ENCODE measurements around the gene DCAF10. TPM values are rescaled to one million over a fixed set of nuclear protein-coding genes. Genes with fewer than 3 reads are reported as not detected.
A peak's percentile ranks its signal among the peaks of the same experiment; 100 is the strongest.

DCAF10 gene
- total RNA-seq, 1 experiment from 2014 or later = 11.8 TPM

DNA sequence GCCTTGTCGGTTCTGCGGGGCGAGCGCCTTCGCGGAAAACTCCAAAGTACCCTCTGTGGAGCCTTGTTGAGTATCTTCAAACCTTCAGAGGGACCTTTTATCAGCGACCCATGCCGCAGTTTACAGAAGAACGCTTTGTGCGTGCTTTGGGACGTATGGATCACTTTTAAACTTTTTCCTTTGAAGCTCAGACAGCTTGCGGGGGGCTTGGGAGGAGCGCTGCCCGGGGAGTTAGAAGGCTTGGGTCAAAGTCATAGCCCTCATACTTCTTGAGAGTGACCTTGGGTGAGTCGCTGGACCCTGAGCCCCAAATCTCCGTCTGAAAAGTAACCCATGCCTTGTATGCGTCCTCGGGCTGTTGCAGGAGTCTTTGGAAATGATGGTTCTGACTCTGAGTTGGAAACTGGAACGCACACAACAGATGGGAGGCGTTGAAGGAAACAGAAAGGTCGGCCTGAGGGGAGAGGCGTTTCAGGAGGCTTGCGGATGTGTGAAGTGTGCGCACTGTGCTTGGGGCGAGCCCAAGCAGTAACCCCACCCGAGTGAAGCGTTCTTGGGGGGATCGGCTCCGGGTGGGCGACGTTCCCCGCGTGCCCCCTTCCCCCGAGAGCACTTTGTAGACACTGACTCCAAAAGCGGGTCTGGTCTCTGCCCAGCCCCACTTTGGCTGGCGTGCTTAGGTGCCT lies 104.0 kb downstream of the DCAF10 start:
- Histone ChIP-seq H2AFZ (ENCODE audit: low read length) (peak overlapping the region; percentile 94), H3K36me3 (ENCODE audit: low read depth, low read length) (no peaks in the 10 kb centered on the region), H3K9me3 (ENCODE audit: low read length) (no peaks in the 10 kb centered on the region), H3F3A (ENCODE audit: low read length, unreplicated experiment) (no peaks in the 10 kb centered on the region), H3K79me2 (ENCODE audit: low read length) (peaks cover 32% of the 10 kb centered on the region), H3K4me1 (ENCODE audit: insufficient read depth, low read length) (peaks cover 25% of the 10 kb centered on the region), H3K27ac (ENCODE audit: low read length) (peak overlapping the region; percentile 71), H3K27me3 (ENCODE audit: low read length) (no peaks in the 10 kb centered on the region), H3K9ac (ENCODE audit: low read length) (peak overlapping the region; percentile 88), H3K9me2 (replicated peaks; ENCODE audit: low read length) (no peaks in the 10 kb centered on the region), H3K4me3 (ENCODE audit: low read length) (peak overlapping the region; percentile 93), H4K20me1 (ENCODE audit: low read length) (peaks cover 11% of the 10 kb centered on the region; the same call in 1 of the 2 replicates), H3K4me2 (ENCODE audit: low read length) (peak overlapping the region; percentile 96)
- ATAC-seq (no peak), DNase-seq (no peak)
- POLR2A ChIA-PET (ENCODE audit: unreplicated experiment) = no interaction called here
- CTCF ChIA-PET = no interaction called here
- BruUV-seq (replicated peaks) = TSS peak; percentile 80
- intact Hi-C loops (cut with micrococcal nuclease) = loop anchor here (10.0 kb wide), 1 partner anchor 420 kb away; the partner anchor contains the start of gene POLR1E
- no peak for TF ChIP-seq EZH2 (IDR thresholded peaks at IDR 0.05; ENCODE audit: low read length, unreplicated experiment)
- no peak for TF ChIP-seq EZH2phosphoT487 (IDR thresholded peaks at IDR 0.05; ENCODE audit: borderline replicate concordance, low read length)
- TF ChIP-seq, protein P1, sequence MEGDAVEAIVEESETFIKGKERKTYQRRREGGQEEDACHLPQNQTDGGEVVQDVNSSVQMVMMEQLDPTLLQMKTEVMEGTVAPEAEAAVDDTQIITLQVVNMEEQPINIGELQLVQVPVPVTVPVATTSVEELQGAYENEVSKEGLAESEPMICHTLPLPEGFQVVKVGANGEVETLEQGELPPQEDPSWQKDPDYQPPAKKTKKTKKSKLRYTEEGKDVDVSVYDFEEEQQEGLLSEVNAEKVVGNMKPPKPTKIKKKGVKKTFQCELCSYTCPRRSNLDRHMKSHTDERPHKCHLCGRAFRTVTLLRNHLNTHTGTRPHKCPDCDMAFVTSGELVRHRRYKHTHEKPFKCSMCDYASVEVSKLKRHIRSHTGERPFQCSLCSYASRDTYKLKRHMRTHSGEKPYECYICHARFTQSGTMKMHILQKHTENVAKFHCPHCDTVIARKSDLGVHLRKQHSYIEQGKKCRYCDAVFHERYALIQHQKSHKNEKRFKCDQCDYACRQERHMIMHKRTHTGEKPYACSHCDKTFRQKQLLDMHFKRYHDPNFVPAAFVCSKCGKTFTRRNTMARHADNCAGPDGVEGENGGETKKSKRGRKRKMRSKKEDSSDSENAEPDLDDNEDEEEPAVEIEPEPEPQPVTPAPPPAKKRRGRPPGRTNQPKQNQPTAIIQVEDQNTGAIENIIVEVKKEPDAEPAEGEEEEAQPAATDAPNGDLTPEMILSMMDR (conservative IDR thresholded peaks at IDR 0.05; ENCODE audit: low read depth, low read length) = no peak; the same call in 1 of the 2 replicates

DNA sequence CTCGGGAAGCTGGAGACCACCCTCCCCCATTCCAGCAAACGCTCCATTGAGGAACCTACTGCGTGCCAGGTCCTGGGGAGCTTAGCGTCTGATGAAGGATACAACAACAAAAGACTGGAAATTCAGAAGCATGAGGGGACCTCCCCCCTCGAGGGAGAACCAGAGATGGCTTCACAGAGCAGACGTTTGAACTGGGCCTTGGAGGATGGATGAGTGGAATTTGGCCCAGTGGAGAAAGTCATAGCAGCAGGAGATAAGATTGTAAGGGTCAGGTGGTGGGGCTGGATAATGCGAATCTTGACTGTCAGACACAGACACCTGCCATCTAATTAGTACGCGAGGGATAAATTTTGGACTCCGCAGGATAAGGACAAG lies 104.5 kb downstream of the DCAF10 start:
- Histone ChIP-seq H3K27ac (ENCODE audit: low read length) (no peak overlapping the region), H3K4me3 (ENCODE audit: low read length) (0 out of 2 replicates have a peak overlapping the region, but pooled peaks have one; percentile 93), H3K79me2 (ENCODE audit: low read length) (peaks cover 32% of the 10 kb centered on the region), H3K9me3 (ENCODE audit: low read length) (no peaks in the 10 kb centered on the region), H3K36me3 (ENCODE audit: low read depth, low read length) (no peaks in the 10 kb centered on the region), H3F3A (ENCODE audit: low read length, unreplicated experiment) (no peaks in the 10 kb centered on the region), H3K4me1 (ENCODE audit: insufficient read depth, low read length) (peaks cover 25% of the 10 kb centered on the region), H3K27me3 (ENCODE audit: low read length) (no peaks in the 10 kb centered on the region), H4K20me1 (ENCODE audit: low read length) (peaks cover 11% of the 10 kb centered on the region; the same call in 1 of the 2 replicates), H2AFZ (ENCODE audit: low read length) (no peak overlapping the region), H3K9me2 (replicated peaks; ENCODE audit: low read length) (no peaks in the 10 kb centered on the region), H3K4me2 (ENCODE audit: low read length) (peak overlapping the region; percentile 96), H3K9ac (ENCODE audit: low read length) (no peak overlapping the region)
- ChIA-PET CTCF (no interaction called here), POLR2A (ENCODE audit: unreplicated experiment) (no interaction called here)
- BruUV-seq (replicated peaks) = no TSS peak
- intact Hi-C loops (cut with micrococcal nuclease) = loop anchor here (10.0 kb wide), 1 partner anchor 420 kb away; the partner anchor contains the start of gene POLR1E
- TF ChIP-seq, protein P1 (conservative IDR thresholded peaks at IDR 0.05; ENCODE audit: low read depth, low read length) = no peak
- TF ChIP-seq EZH2 (IDR thresholded peaks at IDR 0.05; ENCODE audit: low read length, unreplicated experiment) (no peak), EZH2phosphoT487 (IDR thresholded peaks at IDR 0.05; ENCODE audit: borderline replicate concordance, low read length) (no peak)
- no peak for DNase-seq
- ATAC-seq = no peak

DNA sequence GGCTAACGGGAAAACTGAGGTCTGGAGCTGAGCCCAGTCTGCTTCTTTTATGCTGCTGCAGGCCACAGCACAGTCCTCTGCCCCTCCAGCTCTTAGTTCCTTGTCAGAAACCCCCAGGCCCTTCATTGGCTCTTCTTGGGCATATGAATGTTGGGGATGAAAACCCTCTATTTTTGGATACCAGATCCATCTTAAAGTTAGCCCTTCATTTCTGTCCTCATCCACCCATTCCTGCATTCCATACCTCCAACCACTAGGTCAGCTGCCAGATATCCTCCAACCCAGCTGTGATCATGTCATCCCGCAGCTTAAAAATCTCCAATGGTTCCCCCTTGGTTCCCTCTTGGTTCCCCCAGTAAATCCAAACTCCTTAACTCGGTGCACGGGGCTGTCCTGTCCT lies 105.2 kb downstream of the DCAF10 start:
- Histone ChIP-seq H3K36me3 (ENCODE audit: low read depth, low read length) (no peaks in the 10 kb centered on the region), H3K9me2 (replicated peaks; ENCODE audit: low read length) (no peaks in the 10 kb centered on the region), H3F3A (ENCODE audit: low read length, unreplicated experiment) (no peaks in the 10 kb centered on the region), H3K4me2 (ENCODE audit: low read length) (no peak overlapping the region), H3K27me3 (ENCODE audit: low read length) (no peaks in the 10 kb centered on the region), H3K27ac (ENCODE audit: low read length) (no peak overlapping the region), H4K20me1 (ENCODE audit: low read length) (peaks cover 11% of the 10 kb centered on the region; the same call in 1 of the 2 replicates), H3K9ac (ENCODE audit: low read length) (no peak overlapping the region), H3K9me3 (ENCODE audit: low read length) (no peaks in the 10 kb centered on the region), H3K79me2 (ENCODE audit: low read length) (peaks cover 28% of the 10 kb centered on the region), H3K4me1 (ENCODE audit: insufficient read depth, low read length) (peaks cover 25% of the 10 kb centered on the region), H3K4me3 (ENCODE audit: low read length) (no peak overlapping the region), H2AFZ (ENCODE audit: low read length) (no peak overlapping the region)
- intact Hi-C loops (cut with micrococcal nuclease) = loop anchor here (10.0 kb wide), 1 partner anchor 421 kb away; the partner anchor contains the start of gene POLR1E
- DNase-seq (no peak), ATAC-seq (no peak)
- no TSS peak for BruUV-seq (replicated peaks)
- CTCF ChIA-PET = no interaction called here
- POLR2A ChIA-PET (ENCODE audit: unreplicated experiment) = no interaction called here
- no peak for TF ChIP-seq EZH2phosphoT487 (IDR thresholded peaks at IDR 0.05; ENCODE audit: borderline replicate concordance, low read length)
